Activated naive CD8-positive, alpha-beta T cell treated with anti-CD3 and anti-CD28 coated beads for 36 hours (primary cell): ENCODE data around the gene SPATA6L. TPM values are rescaled to one million over a fixed set of nuclear protein-coding genes. Genes with fewer than 3 reads are reported as not detected.

Source experiments
- total RNA-seq, 2 experiments: library from RNA; stranded (reverse); gene quantifications; one replicate each; pipeline ENCODE4 v1.2.3, GENCODE V29; 2021

Gene SPATA6L
- total RNA-seq, 2 experiments from 2014 or later = 0.35 to 0.44 TPM

Other genes with a start within 250 kb of the SPATA6L start
- gene SLC1A1, start 176.0 kb downstream of the SPATA6L start, total RNA-seq = under 1 TPM; 0.10 to 0.23 TPM
- gene PLPP6, start 4.2 kb downstream of the SPATA6L start, total RNA-seq = 1 to 10 TPM; 3.8 to 4.0 TPM
- 10 to 100 TPM; 10.7 to 10.9 TPM for gene CDC37L1, start 13.1 kb upstream of the SPATA6L start, total RNA-seq
- 10 to 100 TPM; 32.2 to 33.3 TPM for gene AK3, start 74.7 kb upstream of the SPATA6L start, total RNA-seq
- 10 to 100 TPM; 37.9 to 38.6 TPM for gene RCL1, start 126.5 kb upstream of the SPATA6L start, total RNA-seq